IPS-11a (cell line): ENCODE results near the gene TMC7.
"Not testable (repeated sequence)": the region's sequence is repeated elsewhere in the genome, so short reads cannot be mapped to it uniquely, and the experiment has no call there.

Source experiments
- H3K4me3 ChIP-seq: one replicate; pipeline ENCODE4 v1.5.1; 2013; ENCODE audit warnings: low read depth, low read length, control low read depth

Gene TMC7

GRCh38 chr16:18975109-18975508 lies 8.6 kb upstream of the TMC7 start:
- no peak overlapping the region for H3K4me3 ChIP-seq

GRCh38 chr16:18979936-18980335 lies 3.8 kb upstream of the TMC7 start:
- no peak overlapping the region for H3K4me3 ChIP-seq

GRCh38 chr16:18984435-18985005 lies 786 bp downstream of the TMC7 start:
- H3K4me3 ChIP-seq: peak overlapping the region; percentile 67

- H3K4me3 ChIP-seq: not testable (repeated sequence)
These were observed 1.5 kb downstream of the TMC7 start for GRCh38 chr16:18985256-18985655.

GRCh38 chr16:18991731-18992130 lies 8.0 kb downstream of the TMC7 start:
- H3K4me3 ChIP-seq: not testable (repeated sequence)

GRCh38 chr16:18993531-18993930 lies 9.8 kb downstream of the TMC7 start:
- H3K4me3 ChIP-seq: not testable (repeated sequence)

GRCh38 chr16:18994181-18994580 lies 10.4 kb downstream of the TMC7 start:
- H3K4me3 ChIP-seq: not testable (repeated sequence)

GRCh38 chr16:18995406-18995805 lies 11.7 kb downstream of the TMC7 start:
- H3K4me3 ChIP-seq: not testable (repeated sequence)

GRCh38 chr16:18996536-18996935 lies 12.8 kb downstream of the TMC7 start:
- not testable (repeated sequence) for H3K4me3 ChIP-seq

GRCh38 chr16:18997001-18997400 lies 13.3 kb downstream of the TMC7 start:
- H3K4me3 ChIP-seq: not testable (repeated sequence)

- H3K4me3 ChIP-seq: no peak overlapping the region
These were observed 15.3 kb downstream of the TMC7 start for GRCh38 chr16:18999045-18999393.

GRCh38 chr16:19001788-19002187 lies 18.1 kb downstream of the TMC7 start:
- no peak overlapping the region for H3K4me3 ChIP-seq

GRCh38 chr16:19003935-19004334 lies 20.2 kb downstream of the TMC7 start:
- no peak overlapping the region for H3K4me3 ChIP-seq

- no peak overlapping the region for H3K4me3 ChIP-seq
These were observed 22.1 kb downstream of the TMC7 start for GRCh38 chr16:19005561-19006445.

- no peak overlapping the region for H3K4me3 ChIP-seq
These were observed 22.9 kb downstream of the TMC7 start for GRCh38 chr16:19006446-19007315.

- H3K4me3 ChIP-seq: no peak overlapping the region
These were observed 24.8 kb downstream of the TMC7 start for GRCh38 chr16:19008245-19009169.

- no peak overlapping the region for H3K4me3 ChIP-seq
These were observed 27.5 kb downstream of the TMC7 start for GRCh38 chr16:19011169-19011731.

- H3K4me3 ChIP-seq: no peak overlapping the region
These were observed 30.7 kb downstream of the TMC7 start for GRCh38 chr16:19014461-19014860.

- no peak overlapping the region for H3K4me3 ChIP-seq
These were observed 33.4 kb downstream of the TMC7 start for GRCh38 chr16:19017179-19017578.

- H3K4me3 ChIP-seq: no peak overlapping the region
These were observed 37.0 kb downstream of the TMC7 start for GRCh38 chr16:19020689-19021088.
